Raji (cell line): ENCODE results near the gene NDC1.

ENCODE experiments used
- POLR2A ChIP-seq: IDR thresholded peaks from 2 replicates; pipeline ENCODE4 v1.6.1; 2011; ENCODE audit warnings: low read depth, low read length, control low read depth; ENCODE audit not compliant: insufficient read depth

The NDC1 gene

GRCh38 chr1:53837646-53837923, 511 bp downstream of the NDC1 start:
- no peak for TF ChIP-seq POLR2A

GRCh38 chr1:53835491-53835890, 2.6 kb downstream of the NDC1 start:
- peak; percentile 41; the same call in 1 of the 2 replicates for TF ChIP-seq POLR2A

GRCh38 chr1:53834776-53835175, 3.3 kb downstream of the NDC1 start:
- TF ChIP-seq POLR2A, result no peak

- TF ChIP-seq POLR2A, result no peak
These were observed 4.7 kb downstream of the NDC1 start for GRCh38 chr1:53833393-53833792.

- TF ChIP-seq POLR2A, result no peak
These were observed 11.7 kb downstream of the NDC1 start for GRCh38 chr1:53826367-53826766.

- TF ChIP-seq POLR2A, result no peak
These were observed 12.8 kb downstream of the NDC1 start for GRCh38 chr1:53825306-53825705.

GRCh38 chr1:53822931-53823330, 15.2 kb downstream of the NDC1 start:
- TF ChIP-seq POLR2A, result no peak

GRCh38 chr1:53821380-53821779, 16.7 kb downstream of the NDC1 start:
- TF ChIP-seq POLR2A, result no peak

GRCh38 chr1:53819387-53819786, 18.7 kb downstream of the NDC1 start:
- TF ChIP-seq POLR2A, result no peak

GRCh38 chr1:53811414-53811851, 26.7 kb downstream of the NDC1 start:
- no peak for TF ChIP-seq POLR2A

GRCh38 chr1:53810497-53810896, 27.6 kb downstream of the NDC1 start:
- TF ChIP-seq POLR2A, result no peak

- no peak for TF ChIP-seq POLR2A
These were observed 28.1 kb downstream of the NDC1 start for GRCh38 chr1:53810007-53810406.

GRCh38 chr1:53807916-53808315, 30.2 kb downstream of the NDC1 start:
- no peak for TF ChIP-seq POLR2A

- TF ChIP-seq POLR2A, result no peak
These were observed 33.1 kb downstream of the NDC1 start for GRCh38 chr1:53804791-53805505.

GRCh38 chr1:53804181-53804580, 33.9 kb downstream of the NDC1 start:
- TF ChIP-seq POLR2A, result no peak

GRCh38 chr1:53800621-53801020, 37.5 kb downstream of the NDC1 start:
- no peak for TF ChIP-seq POLR2A

- TF ChIP-seq POLR2A, result no peak
These were observed 39.0 kb downstream of the NDC1 start for GRCh38 chr1:53799141-53799540.
